ENCODE measurements around the gene TNS3. TPM values are rescaled to one million over a fixed set of nuclear protein-coding genes. Genes with fewer than 3 reads are reported as not detected.

The TNS3 gene
- polyA plus RNA-seq, 1 of the 3 experiments (the other 2 are of a cell fraction): 72.3 TPM

DNA sequence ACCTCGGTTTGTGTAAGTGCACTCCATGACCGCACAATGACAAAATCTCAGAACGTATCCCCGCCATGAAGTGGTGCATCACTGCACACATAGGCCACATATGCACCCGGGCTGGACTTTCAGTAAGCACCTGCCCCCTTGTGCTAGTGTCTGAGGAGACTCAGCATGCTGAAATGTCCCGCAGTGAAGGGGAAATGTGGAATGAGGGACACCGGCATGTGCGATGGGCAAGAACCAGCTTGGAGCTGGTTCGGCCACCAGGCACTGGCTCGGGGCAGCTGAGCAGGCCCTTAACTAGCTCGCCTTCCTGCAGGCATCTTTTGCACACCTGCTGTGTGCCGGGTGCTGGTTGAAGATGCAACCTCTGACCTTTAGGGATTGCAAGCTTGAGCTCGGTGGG lies 49.8 kb upstream of the TNS3 start:
- no peaks in the 10 kb centered on the region for H3K27me3 ChIP-seq (ENCODE audit: insufficient read depth)
- no peak overlapping the region for H3K9ac ChIP-seq
- WGBS (ENCODE audit: low lambda C conversion rate): 93% methylated on average over 13 of the region's 13 CpGs
- no peaks in the 10 kb centered on the region for H4K20me1 ChIP-seq (ENCODE audit: insufficient read depth)
- no peak overlapping the region for H3K4me2 ChIP-seq
- H3K27ac ChIP-seq (ENCODE audit: low read depth in 2 of 2, low read length in 1 of 2): no peak overlapping the region
- no peaks in the 10 kb centered on the region for H3K36me3 ChIP-seq (replicated peaks in 1 of 2; ENCODE audit: control insufficient read depth in 1 of 2, insufficient read depth in 2 of 2, low read length in 1 of 2)
- no peak for TF ChIP-seq GATA2 (CRISPR knock-in tag; IDR thresholded peaks at IDR 0.05)
- TF ChIP-seq, protein P1, sequence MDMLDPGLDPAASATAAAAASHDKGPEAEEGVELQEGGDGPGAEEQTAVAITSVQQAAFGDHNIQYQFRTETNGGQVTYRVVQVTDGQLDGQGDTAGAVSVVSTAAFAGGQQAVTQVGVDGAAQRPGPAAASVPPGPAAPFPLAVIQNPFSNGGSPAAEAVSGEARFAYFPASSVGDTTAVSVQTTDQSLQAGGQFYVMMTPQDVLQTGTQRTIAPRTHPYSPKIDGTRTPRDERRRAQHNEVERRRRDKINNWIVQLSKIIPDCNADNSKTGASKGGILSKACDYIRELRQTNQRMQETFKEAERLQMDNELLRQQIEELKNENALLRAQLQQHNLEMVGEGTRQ (IDR thresholded peaks at IDR 0.05; ENCODE audit: borderline replicate concordance, low read depth, low read length): no peak
- TF ChIP-seq MXI1 (IDR thresholded peaks at IDR 0.05; ENCODE audit: low read depth, low read length): no peak
- no peak for TF ChIP-seq MEF2A (IDR thresholded peaks at IDR 0.05; ENCODE audit: borderline replicate concordance, low read depth)
- TF ChIP-seq, protein P2, sequence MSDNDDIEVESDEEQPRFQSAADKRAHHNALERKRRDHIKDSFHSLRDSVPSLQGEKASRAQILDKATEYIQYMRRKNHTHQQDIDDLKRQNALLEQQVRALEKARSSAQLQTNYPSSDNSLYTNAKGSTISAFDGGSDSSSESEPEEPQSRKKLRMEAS (IDR thresholded peaks at IDR 0.05; ENCODE audit: low read depth): no peak
- TF ChIP-seq EP300 (IDR thresholded peaks at IDR 0.05; ENCODE audit: borderline replicate concordance in 1 of 2, low read depth in 1 of 2, low read length in 1 of 2): no peak
- TF ChIP-seq, protein P3, sequence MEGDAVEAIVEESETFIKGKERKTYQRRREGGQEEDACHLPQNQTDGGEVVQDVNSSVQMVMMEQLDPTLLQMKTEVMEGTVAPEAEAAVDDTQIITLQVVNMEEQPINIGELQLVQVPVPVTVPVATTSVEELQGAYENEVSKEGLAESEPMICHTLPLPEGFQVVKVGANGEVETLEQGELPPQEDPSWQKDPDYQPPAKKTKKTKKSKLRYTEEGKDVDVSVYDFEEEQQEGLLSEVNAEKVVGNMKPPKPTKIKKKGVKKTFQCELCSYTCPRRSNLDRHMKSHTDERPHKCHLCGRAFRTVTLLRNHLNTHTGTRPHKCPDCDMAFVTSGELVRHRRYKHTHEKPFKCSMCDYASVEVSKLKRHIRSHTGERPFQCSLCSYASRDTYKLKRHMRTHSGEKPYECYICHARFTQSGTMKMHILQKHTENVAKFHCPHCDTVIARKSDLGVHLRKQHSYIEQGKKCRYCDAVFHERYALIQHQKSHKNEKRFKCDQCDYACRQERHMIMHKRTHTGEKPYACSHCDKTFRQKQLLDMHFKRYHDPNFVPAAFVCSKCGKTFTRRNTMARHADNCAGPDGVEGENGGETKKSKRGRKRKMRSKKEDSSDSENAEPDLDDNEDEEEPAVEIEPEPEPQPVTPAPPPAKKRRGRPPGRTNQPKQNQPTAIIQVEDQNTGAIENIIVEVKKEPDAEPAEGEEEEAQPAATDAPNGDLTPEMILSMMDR (IDR thresholded peaks at IDR 0.05): no peak
- TF ChIP-seq SMC3 (IDR thresholded peaks at IDR 0.05; ENCODE audit: low read depth, low read length): no peak
- TF ChIP-seq, protein P4, sequence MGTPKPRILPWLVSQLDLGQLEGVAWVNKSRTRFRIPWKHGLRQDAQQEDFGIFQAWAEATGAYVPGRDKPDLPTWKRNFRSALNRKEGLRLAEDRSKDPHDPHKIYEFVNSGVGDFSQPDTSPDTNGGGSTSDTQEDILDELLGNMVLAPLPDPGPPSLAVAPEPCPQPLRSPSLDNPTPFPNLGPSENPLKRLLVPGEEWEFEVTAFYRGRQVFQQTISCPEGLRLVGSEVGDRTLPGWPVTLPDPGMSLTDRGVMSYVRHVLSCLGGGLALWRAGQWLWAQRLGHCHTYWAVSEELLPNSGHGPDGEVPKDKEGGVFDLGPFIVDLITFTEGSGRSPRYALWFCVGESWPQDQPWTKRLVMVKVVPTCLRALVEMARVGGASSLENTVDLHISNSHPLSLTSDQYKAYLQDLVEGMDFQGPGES (IDR thresholded peaks at IDR 0.05; ENCODE audit: low read depth, low read length): no peak
- TF ChIP-seq, protein P5, sequence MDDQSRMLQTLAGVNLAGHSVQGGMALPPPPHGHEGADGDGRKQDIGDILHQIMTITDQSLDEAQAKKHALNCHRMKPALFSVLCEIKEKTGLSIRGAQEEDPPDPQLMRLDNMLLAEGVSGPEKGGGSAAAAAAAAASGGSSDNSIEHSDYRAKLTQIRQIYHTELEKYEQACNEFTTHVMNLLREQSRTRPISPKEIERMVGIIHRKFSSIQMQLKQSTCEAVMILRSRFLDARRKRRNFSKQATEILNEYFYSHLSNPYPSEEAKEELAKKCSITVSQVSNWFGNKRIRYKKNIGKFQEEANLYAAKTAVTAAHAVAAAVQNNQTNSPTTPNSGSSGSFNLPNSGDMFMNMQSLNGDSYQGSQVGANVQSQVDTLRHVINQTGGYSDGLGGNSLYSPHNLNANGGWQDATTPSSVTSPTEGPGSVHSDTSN (IDR thresholded peaks at IDR 0.05): no peak
- no peak for TF ChIP-seq CHD2 (IDR thresholded peaks at IDR 0.05; ENCODE audit: low read length, partially characterized antibody)
- no peak for TF ChIP-seq FOXM1 (IDR thresholded peaks at IDR 0.05; ENCODE audit: low read depth)
- no peak for TF ChIP-seq SIN3A (IDR thresholded peaks at IDR 0.05; ENCODE audit: borderline replicate concordance, low read depth, low read length)
- TF ChIP-seq, protein P6, sequence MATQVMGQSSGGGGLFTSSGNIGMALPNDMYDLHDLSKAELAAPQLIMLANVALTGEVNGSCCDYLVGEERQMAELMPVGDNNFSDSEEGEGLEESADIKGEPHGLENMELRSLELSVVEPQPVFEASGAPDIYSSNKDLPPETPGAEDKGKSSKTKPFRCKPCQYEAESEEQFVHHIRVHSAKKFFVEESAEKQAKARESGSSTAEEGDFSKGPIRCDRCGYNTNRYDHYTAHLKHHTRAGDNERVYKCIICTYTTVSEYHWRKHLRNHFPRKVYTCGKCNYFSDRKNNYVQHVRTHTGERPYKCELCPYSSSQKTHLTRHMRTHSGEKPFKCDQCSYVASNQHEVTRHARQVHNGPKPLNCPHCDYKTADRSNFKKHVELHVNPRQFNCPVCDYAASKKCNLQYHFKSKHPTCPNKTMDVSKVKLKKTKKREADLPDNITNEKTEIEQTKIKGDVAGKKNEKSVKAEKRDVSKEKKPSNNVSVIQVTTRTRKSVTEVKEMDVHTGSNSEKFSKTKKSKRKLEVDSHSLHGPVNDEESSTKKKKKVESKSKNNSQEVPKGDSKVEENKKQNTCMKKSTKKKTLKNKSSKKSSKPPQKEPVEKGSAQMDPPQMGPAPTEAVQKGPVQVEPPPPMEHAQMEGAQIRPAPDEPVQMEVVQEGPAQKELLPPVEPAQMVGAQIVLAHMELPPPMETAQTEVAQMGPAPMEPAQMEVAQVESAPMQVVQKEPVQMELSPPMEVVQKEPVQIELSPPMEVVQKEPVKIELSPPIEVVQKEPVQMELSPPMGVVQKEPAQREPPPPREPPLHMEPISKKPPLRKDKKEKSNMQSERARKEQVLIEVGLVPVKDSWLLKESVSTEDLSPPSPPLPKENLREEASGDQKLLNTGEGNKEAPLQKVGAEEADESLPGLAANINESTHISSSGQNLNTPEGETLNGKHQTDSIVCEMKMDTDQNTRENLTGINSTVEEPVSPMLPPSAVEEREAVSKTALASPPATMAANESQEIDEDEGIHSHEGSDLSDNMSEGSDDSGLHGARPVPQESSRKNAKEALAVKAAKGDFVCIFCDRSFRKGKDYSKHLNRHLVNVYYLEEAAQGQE (IDR thresholded peaks at IDR 0.05; ENCODE audit: low read depth, low read length): no peak
- no peak for TF ChIP-seq JUND (IDR thresholded peaks at IDR 0.05)
- no peak for TF ChIP-seq GABPA (IDR thresholded peaks at IDR 0.05; ENCODE audit: low read depth)
- no peak for TF ChIP-seq RAD21 (IDR thresholded peaks at IDR 0.05; ENCODE audit: low read length)
- TF ChIP-seq, protein P7, sequence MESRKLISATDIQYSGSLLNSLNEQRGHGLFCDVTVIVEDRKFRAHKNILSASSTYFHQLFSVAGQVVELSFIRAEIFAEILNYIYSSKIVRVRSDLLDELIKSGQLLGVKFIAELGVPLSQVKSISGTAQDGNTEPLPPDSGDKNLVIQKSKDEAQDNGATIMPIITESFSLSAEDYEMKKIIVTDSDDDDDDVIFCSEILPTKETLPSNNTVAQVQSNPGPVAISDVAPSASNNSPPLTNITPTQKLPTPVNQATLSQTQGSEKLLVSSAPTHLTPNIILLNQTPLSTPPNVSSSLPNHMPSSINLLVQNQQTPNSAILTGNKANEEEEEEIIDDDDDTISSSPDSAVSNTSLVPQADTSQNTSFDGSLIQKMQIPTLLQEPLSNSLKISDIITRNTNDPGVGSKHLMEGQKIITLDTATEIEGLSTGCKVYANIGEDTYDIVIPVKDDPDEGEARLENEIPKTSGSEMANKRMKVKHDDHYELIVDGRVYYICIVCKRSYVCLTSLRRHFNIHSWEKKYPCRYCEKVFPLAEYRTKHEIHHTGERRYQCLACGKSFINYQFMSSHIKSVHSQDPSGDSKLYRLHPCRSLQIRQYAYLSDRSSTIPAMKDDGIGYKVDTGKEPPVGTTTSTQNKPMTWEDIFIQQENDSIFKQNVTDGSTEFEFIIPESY (IDR thresholded peaks at IDR 0.05; ENCODE audit: borderline replicate concordance, low read depth): no peak
- no peak for TF ChIP-seq TCF12 (IDR thresholded peaks at IDR 0.05)
- peaks cover 7% of the 10 kb centered on the region for H3F3A ChIP-seq (replicated peaks; ENCODE audit: insufficient read depth)
- no peak overlapping the region for H2AFZ ChIP-seq (ENCODE audit: low read depth)
- H3K9me3 ChIP-seq: no peaks in the 10 kb centered on the region
- ChIA-PET POLR2A (no interaction called here), CTCF (interaction anchor here (0.6 to 1.4 kb wide), 2 partner anchors 11 to 388 kb away, joined by 3 read pairs; no protein-coding TSS in a partner anchor)
- peaks cover 7 to 20% of the 10 kb centered on the region in 2 experiments; a peak in 2 of 4 replicates for H3K4me1 ChIP-seq (ENCODE audit: control insufficient read depth in 1 of 2, insufficient read depth in 2 of 2, low read depth in 1 of 2, low read length in 1 of 2)
- no peak overlapping the region for H3K4me3 ChIP-seq (ENCODE audit: low read depth in 2 of 2, low read length in 1 of 2)
- DNase-seq: no peak
- H3K9me2 ChIP-seq: no peaks in the 10 kb centered on the region
- no peaks in the 10 kb centered on the region for H3K79me2 ChIP-seq (ENCODE audit: insufficient read depth)

Measured in SK-N-SH (cell line).